GDM1 (cell line): ENCODE results near the gene C17orf58.
A peak's percentile ranks its signal among the peaks of the same experiment; 100 is the strongest.
"Not testable (repeated sequence)": the region's sequence is repeated elsewhere in the genome, so short reads cannot be mapped to it uniquely, and the experiment has no call there.

ENCODE experiments used
- DNase-seq: peaks from one replicate; lab custom pipeline; 2025; lab: John Stamatoyannopoulos, UW

C17orf58 gene

GRCh38 chr17:67996301-67997171, at the start of gene C17orf58:
Gene C17orf58, minus strand, starts transcription at chr17:67996469. Its CDS starts 271 bp downstream, at chr17:67996198.
- not testable (repeated sequence) for DNase-seq

GRCh38 chr17:68036304-68037147, 40.3 kb upstream of the C17orf58 start:
- DNase-seq = no peak

- DNase-seq = peak; percentile 97
These were observed 39.4 kb upstream of the C17orf58 start, which contains the start of gene KPNA2 for GRCh38 chr17:68035523-68036303. Gene KPNA2, plus strand, starts transcription at chr17:68035735. Its CDS starts 1,398 bp downstream, at chr17:68037133.

GRCh38 chr17:68035131-68035522, 38.9 kb upstream of the C17orf58 start:
- peak; percentile 97 for DNase-seq

GRCh38 chr17:68034452-68034776, 38.1 kb upstream of the C17orf58 start:
- DNase-seq = no peak

- DNase-seq = no peak
These were observed 37.6 kb upstream of the C17orf58 start for GRCh38 chr17:68033636-68034451.

- DNase-seq = no peak
These were observed 33.4 kb upstream of the C17orf58 start for GRCh38 chr17:68029512-68030215.

GRCh38 chr17:68022547-68022946, 26.3 kb upstream of the C17orf58 start:
- DNase-seq = not testable (repeated sequence)

GRCh38 chr17:68021963-68022362, 25.7 kb upstream of the C17orf58 start:
- DNase-seq = no peak

- not testable (repeated sequence) for DNase-seq
These were observed 24.5 kb upstream of the C17orf58 start for GRCh38 chr17:68020791-68021190.

- no peak for DNase-seq
These were observed 24.1 kb upstream of the C17orf58 start for GRCh38 chr17:68020409-68020756.

- DNase-seq = peak; percentile 95
These were observed 23.6 kb upstream of the C17orf58 start for GRCh38 chr17:68019675-68020408.

- no peak for DNase-seq
These were observed 23.0 kb upstream of the C17orf58 start for GRCh38 chr17:68019336-68019674.

- DNase-seq = not testable (repeated sequence)
These were observed 22.2 kb upstream of the C17orf58 start for GRCh38 chr17:68018493-68018892.

GRCh38 chr17:68016838-68017237, 20.6 kb upstream of the C17orf58 start:
- no peak for DNase-seq

GRCh38 chr17:68015081-68015723, 18.9 kb upstream of the C17orf58 start:
- DNase-seq = no peak

GRCh38 chr17:68013385-68013784, 17.1 kb upstream of the C17orf58 start:
- no peak for DNase-seq

GRCh38 chr17:68011199-68011665, 15.0 kb upstream of the C17orf58 start:
- no peak for DNase-seq

GRCh38 chr17:68006797-68007196, 10.5 kb upstream of the C17orf58 start:
- DNase-seq = no peak
